GM12878 (cell line): ENCODE data around the gene SHQ1. TPM values are rescaled to one million over a fixed set of nuclear protein-coding genes. Genes with fewer than 3 reads are reported as not detected.
A peak's percentile ranks its signal among the peaks of the same experiment; 100 is the strongest.

Source experiments
- ATAC-seq: fragments of 200-7000 bp; cut with Tn5 transposase; 3 replicates; pipeline ENCODE4 v1.9.1; 2020; ENCODE audit warnings: mild to moderate bottlenecking, moderate library complexity
- BruUV-seq: library from RNA; stranded (reverse); fragments of 400-500 nt; replicated peaks from 2 replicates; lab custom pipeline; 2021; lab: Mats Ljungman, UMichigan
- CTCF ChIA-PET: fragments of 300-600 bp; sonication (Branson Sonifier 250); formaldehyde crosslinking; extraction: SDS; loops from one replicate; lab custom pipeline; 2021; ENCODE audit warnings: inconsistent platforms; lab: Yijun Ruan, JAX
- POLR2A ChIA-PET: fragments of 350-600 bp; formaldehyde crosslinking; extraction: SDS; loops from one replicate; lab custom pipeline; 2021; ENCODE audit warnings: inconsistent platforms; lab: Charles Lee
- RAD21 ChIA-PET: fragments of 300-600 bp; sonication (Branson Sonifier 250); formaldehyde crosslinking; loops from one replicate; lab custom pipeline; 2023; ENCODE audit warnings: antibody characterized with exemption; ENCODE audit not compliant: unreplicated experiment; lab: Charles Lee
- SMC1A ChIA-PET: fragments of 300-600 bp; sonication (Branson Sonifier 250); formaldehyde crosslinking; loops from one replicate; lab custom pipeline; 2023; ENCODE audit not compliant: unreplicated experiment, uncharacterized antibody; lab: Charles Lee
- DNase-seq: peaks from one replicate; pipeline ENCODE4 v3.0.0-alpha.2; 2011; ENCODE audit warnings: low read depth, low spot score
- FAIRE-seq: peaks from 3 replicates; lab custom pipeline; 2011; peaks lifted over from hg19 to GRCh38; lab: Jason Lieb, UNC
- H2AFZ ChIP-seq: 2 replicates; pipeline ENCODE4 v1.6.0; 2011; ENCODE audit warnings: low read depth, low read length, control low read depth; ENCODE audit not compliant: control insufficient read depth
- H3K27ac ChIP-seq: 2 replicates; pipeline ENCODE4 v1.5.1; 2011; ENCODE audit warnings: control low read depth; ENCODE audit not compliant: control insufficient read depth, insufficient read depth
- H3K27me3 ChIP-seq, 2 experiments: replicated peaks in 1 of 2; 2 replicates each; pipeline versions ENCODE4 v1.6.0 to v1.6.1; 2011; ENCODE audit warnings: low read length in 1 of 2; ENCODE audit not compliant: control insufficient read depth in 2 of 2, insufficient read depth in 2 of 2
- H3K36me3 ChIP-seq, 2 experiments: 2 replicates each; pipeline ENCODE4 v1.5.1; 2011; ENCODE audit warnings: low read length in 1 of 2; ENCODE audit not compliant: control insufficient read depth in 2 of 2, insufficient read depth in 2 of 2
- H3K4me1 ChIP-seq: 2 replicates; pipeline ENCODE4 v1.6.1; 2011; ENCODE audit warnings: mild to moderate bottlenecking, low read length, moderate library complexity, mixed read lengths; ENCODE audit not compliant: control insufficient read depth, insufficient read depth
- H3K4me2 ChIP-seq: 2 replicates; pipeline ENCODE4 v1.6.0; 2011; ENCODE audit warnings: control low read depth; ENCODE audit not compliant: control insufficient read depth, insufficient read depth
- H3K4me3 ChIP-seq: fragments of 200-600 bp; sonication (generic); 2 replicates; pipeline ENCODE4 v1.5.1; 2016
- H3K79me2 ChIP-seq: 2 replicates; pipeline ENCODE4 v1.6.0; 2011; ENCODE audit warnings: low read length; ENCODE audit not compliant: control insufficient read depth, insufficient read depth
- H3K9ac ChIP-seq: 2 replicates; pipeline ENCODE4 v1.8.0; 2011; ENCODE audit warnings: low read length, control low read depth, mixed read lengths; ENCODE audit not compliant: control insufficient read depth, insufficient read depth
- H3K9me3 ChIP-seq: replicated peaks from 3 replicates; pipeline ENCODE4 v1.5.1; 2011; ENCODE audit warnings: mild to moderate bottlenecking, low read length; ENCODE audit not compliant: control insufficient read depth, insufficient read depth
- H4K20me1 ChIP-seq: 2 replicates; pipeline ENCODE4 v1.6.0; 2011; ENCODE audit not compliant: control insufficient read depth, insufficient read depth
- EED ChIP-seq: sonication (generic); IDR thresholded peaks from 2 replicates; pipeline ENCODE4 v1.6.1; 2016; ENCODE audit warnings: antibody characterized with exemption, low read depth
- EP300 ChIP-seq, 2 experiments: fragments of 150-350 bp in 1 of 2; IDR thresholded peaks; 2 replicates each; pipeline ENCODE4 v1.6.1; 2011 to 2012; ENCODE audit warnings: low read depth in 2 of 2, low read length in 2 of 2, borderline replicate concordance in 1 of 2, improper control_type of control experiment in 1 of 2, inconsistent platforms in 1 of 2; ENCODE audit not compliant: control insufficient read depth in 1 of 2
- FOXM1 ChIP-seq: IDR thresholded peaks from 2 replicates; pipeline ENCODE4 v1.6.1; 2012; ENCODE audit warnings: low read depth, mild to moderate bottlenecking, inconsistent platforms, low read length, moderate library complexity
- HSF1 ChIP-seq: fragments of 150-350 bp; IDR thresholded peaks from 2 replicates; pipeline ENCODE4 v1.6.1; 2014; ENCODE audit warnings: mild to moderate bottlenecking, low read depth, low read length
- KDM1A ChIP-seq: fragments of 200-600 bp; sonication (generic); IDR thresholded peaks from 2 replicates; pipeline ENCODE4 v1.6.1; 2016; ENCODE audit warnings: borderline replicate concordance
- NFYB ChIP-seq: IDR thresholded peaks from 2 replicates; pipeline ENCODE4 v1.6.1; 2011; ENCODE audit warnings: low read depth, mild to moderate bottlenecking, low read length, improper control_type of control experiment, moderate library complexity; ENCODE audit not compliant: insufficient read depth
- POLR2AphosphoS5 ChIP-seq: IDR thresholded peaks from 2 replicates; pipeline ENCODE4 v1.6.1; 2011; ENCODE audit warnings: mild to moderate bottlenecking, low read length, inconsistent platforms
- RAD51 ChIP-seq: fragments of 450-650 bp; IDR thresholded peaks from 2 replicates; pipeline ENCODE4 v1.6.1; 2016; ENCODE audit warnings: moderate library complexity, mild to moderate bottlenecking, inconsistent platforms
- RCOR1 ChIP-seq: conservative IDR thresholded peaks from 2 replicates; pipeline ENCODE4 v1.6.1; 2012; ENCODE audit warnings: low read depth, low read length, improper control_type of control experiment
- RELB ChIP-seq: fragments of 450-650 bp; IDR thresholded peaks from 2 replicates; pipeline ENCODE4 v1.6.1; 2017; ENCODE audit warnings: low read depth, mild to moderate bottlenecking, moderate library complexity
- SIX5 ChIP-seq: IDR thresholded peaks from 2 replicates; pipeline ENCODE4 v1.6.1; 2011; ENCODE audit warnings: mild to moderate bottlenecking, low read depth, low read length, moderate library complexity; ENCODE audit not compliant: severe bottlenecking
- STAT1 ChIP-seq: fragments of 450-650 bp; conservative IDR thresholded peaks from 2 replicates; pipeline ENCODE4 v1.6.1; 2014; ENCODE audit warnings: antibody characterized with exemption, mild to moderate bottlenecking
- TCF3 ChIP-seq: IDR thresholded peaks from 2 replicates; pipeline ENCODE4 v1.6.1; 2012; ENCODE audit warnings: low read depth, mild to moderate bottlenecking, low read length, borderline replicate concordance; ENCODE audit not compliant: insufficient read depth
- TCF7 ChIP-seq: IDR thresholded peaks from 2 replicates; pipeline ENCODE4 v1.6.1; 2014; ENCODE audit warnings: antibody characterized with exemption, borderline replicate concordance
- ZNF384 ChIP-seq: IDR thresholded peaks from 2 replicates; pipeline ENCODE4 v1.6.1; 2012; ENCODE audit warnings: low read depth, mild to moderate bottlenecking, low read length, improper control_type of control experiment, borderline replicate concordance
- WGBS: methylation state at CpG from one replicate; pipeline ENCODE4 v1.1.6; 2016; ENCODE audit warnings: low lambda C conversion rate; ENCODE audit not compliant: insufficient replicate concordance, insufficient coverage; ENCODE audit errors: missing lambda C conversion rate; 5-methylcytosine and 5-hydroxymethylcytosine counted together
- in situ Hi-C: fragments of 300-500 bp; cut with MboI; formaldehyde crosslinking; loops from 9 replicates; pipeline ENCODE4 v1.14.3; 2018; ENCODE audit warnings: mixed read lengths
- intact Hi-C: fragments of 100-400 bp; cut with micrococcal nuclease; formaldehyde crosslinking; loops from one replicate; pipeline ENCODE4 v1.14.2; 2022; ENCODE audit not compliant: unreplicated experiment
- polyA plus RNA-seq, 11 experiments: library from polyadenylated mRNA; depleted of rRNA in 4 of 11; unstranded in 6 of 11; stranded (reverse) in 5 of 11; fragments of >200 nt; fragmentation: Nextera tagmentation in 4 of 11; fragmentation: Illumina TruSeq in 1 of 11; extraction: Ambion mirVana in 4 of 11; extraction: Trizol in 1 of 11; gene quantifications; 1 replicate in 1 of 11; 2 replicates in 10 of 11; pipeline versions ENCODE4 v1.2.1 to v1.2.3, GENCODE V29; 2011 to 2016; ENCODE audit warnings: inconsistent platforms in 2 of 11, missing spikeins in 2 of 11, low read depth in 1 of 11
- total RNA-seq, 4 experiments: library from RNA; depleted of rRNA in 3 of 4; stranded (reverse); fragments of >200 nt in 3 of 4; fragmentation: Illumina TruSeq in 1 of 4; extraction: Trizol in 1 of 4; gene quantifications; 2 replicates each; pipeline versions ENCODE4 v1.2.1 to v1.2.3, GENCODE V29; 2013 to 2021

Gene SHQ1
- total and polyA plus RNA-seq, 10 of the 15 experiments (the other 5 are each of a cell fraction or from before 2014, with no cell fraction given) = 12.6 to 51.7 (median 24.5) TPM

GRCh38 chr3:72872183-72872582 is 23.9 kb upstream of the SHQ1 start:
- ChIA-PET POLR2A (no interaction called here), SMC1A (no interaction called here)
- no TSS peak for BruUV-seq

More at GRCh38 chr3:72872183-72872582, 23.9 kb upstream of the SHQ1 start:
- 30% methylated on average over 5 of the region's 5 CpGs for WGBS
- ChIA-PET RAD21 (no interaction called here), CTCF (interaction anchor here (0.5 to 1.0 kb wide), 3 partner anchors 21 to 684 kb away, joined by 3 to 7 read pairs (median 3); no protein-coding TSS in a partner anchor)
- Histone ChIP-seq H3K79me2 (no peaks in the 10 kb centered on the region), H3K27ac (no peak overlapping the region), H3K27me3 (no peaks in the 10 kb centered on the region), H3K4me3 (no peak overlapping the region), H2AFZ (peak overlapping the region; percentile 16; the same call in 1 of the 2 replicates), H3K9me3 (no peaks in the 10 kb centered on the region; the same call in 2 of the 3 replicates), H3K4me1 (no peaks in the 10 kb centered on the region), H3K36me3 (no peaks in the 10 kb centered on the region), H4K20me1 (no peaks in the 10 kb centered on the region), H3K9ac (no peak overlapping the region), H3K4me2 (peak overlapping the region; percentile 38; the same call in 1 of the 2 replicates)
- no peak for FAIRE-seq
- DNase-seq = no peak
- no peak for TF ChIP-seq RAD51
- TF ChIP-seq TCF7 = no peak
- TF ChIP-seq FOXM1 = no peak
- TF ChIP-seq STAT1 = no peak
- no peak for TF ChIP-seq SIX5
- TF ChIP-seq TCF3 = no peak
- no peak for TF ChIP-seq HSF1
- no peak for TF ChIP-seq NFYB
- no peak for TF ChIP-seq RCOR1
- TF ChIP-seq ZNF384 = no peak
- TF ChIP-seq KDM1A = no peak
- TF ChIP-seq POLR2AphosphoS5 = no peak
- no peak for TF ChIP-seq EP300 (IDR thresholded peaks at IDR 0.05; ENCODE audit: borderline replicate concordance in 1 of 2, control insufficient read depth in 1 of 2, low read depth in 2 of 2, low read length in 2 of 2)
- TF ChIP-seq RELB = no peak
- no peak for TF ChIP-seq EED
- intact Hi-C loops (no loop called here), in situ Hi-C loops (no loop called here)
- ATAC-seq = peak; percentile 44
